Activated gamma-delta T cell treated with Interleukin-2 at 50 U/mL for 16 hours (primary cell): ENCODE results near the gene USP32.
"Not testable (repeated sequence)": the region's sequence is repeated elsewhere in the genome, so short reads cannot be mapped to it uniquely, and the experiment has no call there.

Experiments used
- DNase-seq: peaks from one replicate; pipeline ENCODE4 v3.0.0-alpha.2; 2020

USP32 gene

DNA sequence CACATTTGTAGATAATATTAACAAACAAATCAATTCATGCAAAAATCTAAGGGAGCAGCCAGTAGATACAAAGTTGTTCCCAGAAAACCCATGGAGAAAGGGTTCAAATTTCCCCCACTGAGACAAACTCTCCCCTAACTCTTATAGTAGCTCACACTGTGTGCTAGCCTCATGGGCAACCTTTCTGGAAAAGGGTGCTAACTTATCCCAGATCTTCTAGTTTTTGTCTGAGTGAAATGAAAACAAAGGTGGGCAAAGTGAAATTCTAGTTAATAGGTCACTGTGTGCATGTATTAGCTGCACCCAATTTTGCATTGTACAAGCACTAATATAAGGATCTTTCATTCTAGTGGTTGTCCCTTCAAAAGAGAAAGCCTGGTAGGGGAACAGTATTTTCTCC, 9.9 kb upstream of the USP32 start:
- no peak for DNase-seq

DNA sequence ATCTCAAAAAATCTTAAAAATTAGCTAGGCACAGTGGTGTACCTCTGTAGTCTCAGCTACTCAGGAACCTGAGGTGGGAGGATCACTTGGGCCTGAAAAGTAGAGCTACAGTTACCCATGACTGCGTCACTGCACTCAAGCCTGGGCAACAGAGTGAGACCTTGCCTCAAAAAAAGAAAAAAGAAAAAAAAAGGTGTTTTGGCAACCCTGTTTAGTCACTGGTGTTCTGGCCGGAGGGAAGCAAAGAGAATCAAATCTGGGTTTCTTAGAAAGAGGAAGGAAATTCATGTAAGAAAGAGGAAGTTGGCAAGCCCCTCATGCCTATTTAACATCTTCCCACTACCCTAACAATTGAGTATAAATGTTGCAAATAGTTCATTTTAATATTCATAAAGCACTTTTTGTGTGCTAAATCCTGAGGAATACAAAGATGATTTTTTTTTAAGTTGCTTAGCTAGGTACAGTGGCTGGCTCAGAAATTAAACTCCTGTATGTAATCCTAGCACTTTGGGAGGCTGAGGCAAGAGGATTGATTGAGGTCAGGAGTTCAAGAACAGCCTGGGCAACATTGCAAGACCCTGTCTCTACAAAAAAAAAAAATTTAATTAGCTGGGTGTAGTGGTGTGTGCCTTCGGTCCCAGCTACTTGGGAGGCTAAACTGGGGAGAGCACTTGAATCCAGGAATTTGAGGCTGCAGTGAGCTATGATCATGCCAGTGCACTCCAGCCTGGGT, 6.5 kb upstream of the USP32 start:
- DNase-seq, result no peak

DNA sequence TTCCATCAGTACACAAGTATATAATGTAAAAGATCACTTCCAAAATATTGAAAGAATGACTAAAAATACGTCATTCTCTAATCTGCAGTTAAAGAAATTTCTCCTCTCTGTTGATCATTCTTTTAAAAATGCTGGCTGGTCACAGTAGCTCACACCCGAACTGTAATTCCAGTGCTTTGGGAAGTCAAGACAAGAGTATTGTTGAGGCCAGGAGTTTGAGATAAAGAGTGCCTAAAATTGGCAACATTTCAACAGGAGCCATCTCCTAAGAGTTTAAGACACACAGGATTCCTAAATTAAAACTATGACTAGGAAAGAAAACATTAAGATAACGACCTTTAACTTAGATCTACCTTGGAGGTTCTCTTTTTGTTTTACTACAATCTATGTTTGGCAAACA, 4.5 kb upstream of the USP32 start:
- no peak for DNase-seq

DNA sequence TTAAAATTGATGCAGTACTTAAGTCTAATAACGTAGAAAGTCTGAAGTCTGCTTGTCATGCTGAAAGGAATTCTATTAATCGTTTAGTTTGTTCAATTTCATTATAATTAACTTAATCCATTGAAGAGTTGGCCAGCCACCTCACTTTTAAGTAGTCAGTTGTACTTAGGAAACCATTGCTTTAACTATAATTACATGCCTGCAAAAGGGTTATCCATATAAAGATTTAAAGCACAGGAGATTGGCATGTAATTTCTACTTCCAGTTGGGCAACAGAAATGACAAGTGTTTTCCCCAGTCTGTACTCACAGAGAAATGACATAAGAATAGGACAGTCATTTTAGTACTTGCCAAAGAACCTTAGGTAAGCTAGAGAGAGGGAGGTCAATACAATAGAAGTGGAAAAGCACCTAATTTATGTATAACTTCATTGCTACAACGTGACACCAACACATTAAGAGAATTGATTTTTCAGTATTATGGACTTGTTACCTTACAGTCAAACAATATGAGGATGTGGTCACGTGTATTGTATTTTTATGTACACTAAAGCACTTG, 3.7 kb upstream of the USP32 start:
- DNase-seq, result no peak

DNA sequence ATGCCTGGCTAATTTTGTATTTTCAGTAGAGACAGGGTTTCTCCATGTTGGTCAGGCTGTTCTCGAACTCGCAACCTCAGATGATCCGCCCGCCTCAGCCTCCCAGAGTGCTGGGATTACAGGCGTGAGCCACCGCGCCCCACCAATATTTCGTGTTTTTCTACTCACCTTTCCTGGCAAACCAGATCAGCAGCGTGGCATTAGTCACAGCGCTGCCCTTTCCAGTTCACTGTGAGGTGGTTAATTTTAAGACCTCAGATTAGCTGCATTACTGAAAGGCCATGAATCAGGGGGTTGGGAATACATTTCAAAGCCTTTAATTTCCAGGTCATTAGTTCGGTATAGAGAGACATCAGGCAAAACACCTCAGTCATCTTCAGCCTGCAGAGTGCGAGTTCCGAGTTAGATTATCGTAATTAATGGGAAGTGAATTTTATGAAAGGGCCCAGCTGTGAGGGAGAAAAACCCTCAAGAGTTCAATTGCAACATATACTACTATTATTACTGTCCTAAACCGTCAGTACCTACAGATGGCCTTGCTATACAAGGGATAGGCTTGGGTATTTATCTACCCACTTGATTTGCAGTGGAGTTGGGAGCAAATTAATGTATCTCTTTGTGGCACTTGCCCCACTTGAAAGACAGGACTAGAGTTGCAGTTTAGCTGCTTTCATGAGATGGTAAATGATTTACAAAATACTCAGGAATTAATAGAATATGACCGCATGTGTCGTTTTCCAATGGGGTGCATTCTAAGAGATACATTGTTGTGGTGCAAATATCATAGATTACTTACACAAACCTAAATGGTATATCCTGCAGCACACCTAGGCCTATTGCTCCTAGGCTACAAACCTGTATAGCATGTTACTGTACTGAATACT, 2.1 kb upstream of the USP32 start:
- no peak for DNase-seq

DNA sequence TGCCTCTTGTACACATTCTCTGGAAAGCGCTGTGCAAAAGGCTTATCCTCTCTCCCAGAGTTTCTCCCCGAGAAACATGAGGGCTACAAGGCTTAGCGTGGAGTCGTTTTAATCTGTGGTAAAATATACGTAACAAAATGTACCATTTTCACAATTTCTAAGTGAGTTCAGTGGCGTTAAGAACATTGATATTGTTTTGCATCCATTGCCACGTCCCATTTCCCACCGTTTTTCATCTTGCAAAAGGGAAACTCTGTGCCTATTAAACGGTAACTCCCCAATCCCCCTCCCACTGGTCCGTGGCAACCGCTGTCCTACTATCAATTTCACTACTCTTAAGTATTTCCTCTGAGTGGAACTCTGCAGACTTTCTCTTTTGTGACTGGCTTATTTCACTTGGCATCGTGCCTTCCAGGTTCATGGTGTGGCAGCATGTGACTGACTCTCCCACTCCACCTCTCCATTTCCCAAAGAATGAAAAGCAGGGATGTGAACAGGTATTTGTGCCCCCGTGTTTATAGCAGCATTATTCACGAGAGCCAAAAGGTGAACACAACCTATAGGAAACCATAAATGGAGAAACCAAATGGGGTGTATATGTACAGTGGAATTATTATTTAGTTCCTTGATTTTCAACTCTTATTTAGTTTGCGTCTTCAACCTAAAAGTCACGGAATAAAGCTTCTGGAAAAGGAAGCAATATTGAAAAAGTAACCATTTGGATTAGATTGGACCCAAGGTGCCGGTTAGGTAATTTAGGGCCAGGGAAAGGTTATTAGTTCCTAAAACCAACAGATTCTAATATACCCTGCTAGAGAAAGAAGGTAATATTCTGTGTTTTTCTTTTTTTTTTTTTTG, 1.1 kb upstream of the USP32 start:
- DNase-seq, result no peak

DNA sequence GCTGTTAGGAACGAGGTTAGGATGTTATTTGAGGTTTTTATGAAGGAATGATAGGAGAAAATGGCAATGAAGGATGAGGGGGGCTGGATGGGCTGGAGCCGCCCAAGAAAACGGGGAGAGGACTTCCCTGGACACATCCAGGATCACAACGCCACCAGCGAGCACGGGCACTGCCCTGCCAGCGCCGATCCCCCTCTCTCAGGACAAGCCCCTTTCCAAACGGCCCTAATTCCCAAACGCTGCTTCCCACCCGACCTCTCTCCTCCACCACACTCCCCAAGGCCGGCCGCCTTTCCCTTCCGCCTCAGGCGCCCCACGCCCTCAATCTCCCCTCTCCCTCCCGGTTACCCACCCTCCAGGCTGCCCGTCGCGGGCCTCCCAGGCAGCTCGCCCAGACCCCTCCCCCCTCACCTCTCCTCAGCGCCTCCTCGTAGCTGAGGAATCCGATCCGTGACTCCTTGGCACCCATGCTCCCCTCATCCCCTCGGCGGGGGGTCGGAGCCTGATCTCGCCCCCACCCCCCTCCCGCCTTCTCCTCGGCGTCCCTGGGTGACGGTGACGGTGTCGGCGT, 377 bp downstream of the USP32 start:
- no peak for DNase-seq

DNA sequence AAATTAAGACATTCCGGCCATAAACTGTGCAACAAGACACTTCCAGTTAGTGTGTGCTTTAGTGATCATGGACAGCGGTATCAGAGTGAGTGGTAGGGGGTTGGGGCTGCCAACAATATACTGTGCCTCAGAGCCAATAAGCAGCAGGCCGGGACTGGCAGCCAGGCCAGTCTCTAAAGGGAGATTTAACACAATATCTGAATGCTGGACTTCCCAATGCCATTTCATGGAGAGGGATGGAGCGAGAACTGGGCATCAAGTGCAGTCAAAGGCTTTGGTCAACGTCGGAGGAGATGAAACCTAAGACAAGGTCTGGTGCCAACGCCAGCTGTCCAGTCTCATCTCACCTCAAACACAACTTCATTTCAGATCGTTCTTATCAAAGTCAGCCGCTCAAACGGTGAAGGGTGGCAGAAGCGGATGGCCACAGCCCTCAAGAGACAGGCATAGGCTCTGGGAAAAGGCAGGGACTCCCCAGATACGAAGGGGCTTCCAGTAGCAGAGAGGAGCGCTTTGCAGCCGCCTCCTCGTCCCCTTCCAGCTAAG, 935 bp downstream of the USP32 start:
- DNase-seq, result peak; percentile 12

DNA sequence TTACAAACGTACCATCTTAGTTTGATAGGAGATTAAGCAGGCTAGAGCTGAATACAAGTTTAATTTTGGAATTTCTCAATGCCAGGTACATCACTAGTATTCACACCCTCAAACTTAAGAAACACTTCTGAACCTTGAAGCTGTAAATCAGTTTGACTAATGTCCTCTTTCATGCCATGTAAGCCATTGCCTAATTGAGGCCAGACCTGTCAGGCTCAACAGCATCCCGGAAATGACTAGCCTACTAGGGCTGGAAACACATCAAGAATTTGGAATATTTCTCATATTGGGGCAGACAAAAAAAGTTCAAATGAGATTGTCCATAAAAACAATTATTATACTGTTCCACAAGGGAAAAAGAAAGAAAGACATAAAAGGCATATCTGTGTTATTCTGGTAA, 1.7 kb downstream of the USP32 start:
- no peak for DNase-seq

DNA sequence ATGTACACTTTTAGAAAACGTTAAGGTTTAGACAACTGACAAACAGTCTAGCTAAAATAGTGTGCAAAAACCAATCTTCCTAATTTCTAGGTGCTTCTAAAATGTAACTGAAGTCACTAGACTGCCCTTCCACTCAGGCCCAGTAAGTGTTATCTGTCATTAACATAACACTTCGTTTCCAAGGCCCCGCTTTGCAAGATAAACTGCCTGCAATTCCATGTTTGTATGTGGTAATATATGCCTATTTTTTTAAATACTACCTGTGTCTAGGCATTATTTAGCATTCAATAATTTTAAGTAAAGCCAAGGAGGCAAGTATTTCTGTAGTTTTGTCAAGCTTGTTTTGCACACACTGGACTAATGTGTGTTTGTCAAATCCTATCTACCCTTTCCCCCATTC, 3.2 kb downstream of the USP32 start:
- DNase-seq, result no peak

DNA sequence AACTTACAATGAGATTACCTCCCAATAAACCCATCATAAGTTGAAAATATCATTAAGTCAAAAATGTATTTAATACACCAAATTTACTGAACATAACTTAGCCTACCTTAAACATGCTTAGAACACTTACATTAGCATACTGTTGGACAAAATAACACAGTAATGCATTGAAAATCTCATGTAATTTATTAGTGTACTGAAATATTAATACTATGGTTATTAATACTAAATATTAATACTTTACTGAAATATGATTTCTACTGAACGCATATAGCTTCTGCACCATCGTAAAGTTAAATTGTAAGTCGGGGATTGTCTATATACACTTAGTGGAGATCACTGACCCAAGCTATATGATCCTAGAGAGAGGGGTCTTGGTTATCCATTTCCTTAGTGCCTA, 4.3 kb downstream of the USP32 start:
- no peak for DNase-seq

DNA sequence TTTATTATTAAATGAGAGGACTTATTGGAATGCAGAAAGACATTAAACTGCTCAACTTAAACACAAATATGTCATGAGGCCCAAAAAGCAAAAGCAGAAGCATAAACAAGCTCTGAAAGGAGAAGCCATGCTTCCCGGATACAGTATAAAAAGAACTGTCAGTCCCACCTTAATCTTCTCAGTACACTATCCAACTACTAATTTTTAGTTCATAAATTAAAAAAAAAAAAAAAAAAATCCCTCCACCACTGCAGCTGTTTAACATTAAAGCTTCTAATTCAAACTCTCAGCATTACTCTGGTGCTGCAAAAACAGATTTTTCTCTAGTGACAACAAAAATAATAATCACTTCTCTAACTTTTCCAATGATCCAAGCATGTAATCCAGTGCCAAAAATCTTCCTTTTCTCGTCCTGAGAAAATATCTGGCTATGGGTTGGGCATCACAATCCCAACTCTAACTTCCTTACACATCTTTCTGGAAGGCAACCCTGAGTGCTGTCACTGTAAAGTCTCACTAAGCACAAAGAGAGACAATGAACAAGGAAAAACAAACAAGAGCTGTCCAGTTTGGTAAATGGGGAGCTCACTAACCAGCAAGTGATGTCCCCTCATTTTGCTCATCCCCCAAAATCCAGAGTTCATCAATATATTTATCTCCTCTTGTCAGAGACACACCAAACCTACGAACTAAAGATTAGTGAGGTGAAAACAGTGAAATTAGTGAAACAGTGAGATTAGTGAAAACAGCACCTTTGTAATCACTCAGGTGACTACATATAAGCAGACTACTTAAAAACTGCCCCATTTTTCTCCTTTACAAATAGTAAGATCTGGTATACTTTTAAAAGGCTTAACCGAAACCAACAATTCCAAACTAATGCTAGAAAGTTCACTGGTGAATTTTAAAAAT, 5.5 kb downstream of the USP32 start:
- DNase-seq, result no peak

DNA sequence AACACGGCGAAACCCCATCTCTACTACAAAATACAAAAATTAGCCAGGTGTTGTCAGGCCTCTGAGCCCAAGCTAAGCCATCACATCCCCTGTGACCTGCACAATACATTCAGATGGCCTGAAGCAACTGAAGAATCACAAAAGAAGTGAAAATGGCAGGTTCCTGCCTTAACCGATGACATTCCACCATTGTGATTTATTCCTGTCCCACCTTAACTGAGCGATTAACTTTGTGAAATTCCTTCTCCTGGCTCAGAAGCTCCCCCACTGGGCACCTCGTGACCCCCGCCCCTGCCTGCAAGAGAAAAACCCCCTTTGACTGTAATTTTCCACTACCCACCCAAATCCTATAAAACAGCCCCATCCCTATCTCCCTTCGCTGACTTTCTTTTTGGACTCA, 7.0 kb downstream of the USP32 start:
- DNase-seq, result not testable (repeated sequence)

DNA sequence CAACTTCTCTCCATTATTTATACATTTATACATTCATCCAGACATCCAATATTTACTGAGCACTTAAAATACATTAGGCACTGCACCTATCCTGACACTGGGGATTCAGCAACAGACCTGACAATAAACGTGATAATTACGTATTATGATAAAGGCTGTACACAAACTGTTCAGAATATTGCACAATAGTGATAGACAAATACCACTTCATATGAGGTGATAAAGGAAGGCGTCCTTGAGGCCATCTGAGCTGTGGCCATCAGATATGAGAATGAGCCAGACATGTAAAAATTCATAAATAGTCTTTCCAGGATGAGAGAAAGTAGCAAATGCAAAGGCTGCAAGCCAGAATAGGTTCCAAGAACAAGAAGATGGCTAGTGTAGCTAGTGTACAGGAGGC, 8.6 kb downstream of the USP32 start:
- DNase-seq, result no peak

DNA sequence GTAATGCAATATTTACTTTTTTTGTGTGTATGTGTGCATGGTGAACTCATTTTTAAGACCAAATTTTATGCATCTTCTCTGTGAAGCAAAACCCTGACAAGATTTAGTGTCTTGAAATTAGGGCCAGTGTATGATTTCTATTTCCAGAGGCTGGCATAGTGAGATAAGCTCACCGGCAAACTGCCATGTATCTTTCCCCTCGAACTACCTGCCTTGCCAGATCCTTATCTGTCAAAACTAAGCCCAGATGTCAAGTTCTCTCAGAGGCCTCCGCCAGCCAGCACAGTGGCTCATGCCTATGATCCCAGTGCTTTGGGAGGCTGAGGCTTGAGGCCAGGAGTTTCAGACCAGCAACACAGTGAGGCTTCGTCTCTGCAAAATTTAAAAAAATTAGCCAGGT, 10.0 kb downstream of the USP32 start:
- DNase-seq, result no peak

DNA sequence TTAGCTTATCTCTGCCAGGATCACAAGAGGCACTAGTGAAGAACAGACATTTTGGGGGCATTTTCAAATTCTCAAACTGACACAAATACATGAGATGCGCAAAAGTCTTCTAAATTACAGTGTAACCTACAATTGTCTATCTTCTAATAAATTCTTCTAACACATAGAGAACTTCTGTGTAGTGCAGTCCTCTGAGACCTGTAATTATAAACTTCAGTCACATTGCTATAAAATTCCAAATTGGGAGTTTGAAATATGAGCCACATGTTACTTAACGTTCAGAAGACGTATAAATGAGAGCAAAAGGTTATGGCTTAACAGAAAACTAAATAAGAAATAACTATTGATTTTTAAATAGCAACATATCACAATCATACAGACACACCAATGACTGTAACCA, 12.5 kb downstream of the USP32 start:
- DNase-seq, result not testable (repeated sequence)

DNA sequence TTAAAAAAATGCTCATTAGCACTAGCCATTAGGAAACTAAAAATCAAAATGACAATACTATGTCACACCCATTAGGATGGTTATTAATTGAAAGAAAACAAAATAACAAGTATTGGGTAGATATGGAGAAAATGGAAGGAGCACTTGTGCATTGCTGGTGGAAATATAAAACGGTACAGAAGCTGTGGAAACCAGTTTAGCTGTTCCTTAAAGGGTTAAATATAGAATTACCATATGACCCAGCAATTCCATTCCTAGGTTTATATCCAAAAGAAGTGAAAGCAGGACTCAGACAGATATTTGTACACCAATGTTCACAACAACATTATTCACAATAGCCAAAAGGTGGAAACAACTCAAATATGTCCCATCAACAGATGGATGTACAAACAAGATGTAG, 13.7 kb downstream of the USP32 start:
- not testable (repeated sequence) for DNase-seq

DNA sequence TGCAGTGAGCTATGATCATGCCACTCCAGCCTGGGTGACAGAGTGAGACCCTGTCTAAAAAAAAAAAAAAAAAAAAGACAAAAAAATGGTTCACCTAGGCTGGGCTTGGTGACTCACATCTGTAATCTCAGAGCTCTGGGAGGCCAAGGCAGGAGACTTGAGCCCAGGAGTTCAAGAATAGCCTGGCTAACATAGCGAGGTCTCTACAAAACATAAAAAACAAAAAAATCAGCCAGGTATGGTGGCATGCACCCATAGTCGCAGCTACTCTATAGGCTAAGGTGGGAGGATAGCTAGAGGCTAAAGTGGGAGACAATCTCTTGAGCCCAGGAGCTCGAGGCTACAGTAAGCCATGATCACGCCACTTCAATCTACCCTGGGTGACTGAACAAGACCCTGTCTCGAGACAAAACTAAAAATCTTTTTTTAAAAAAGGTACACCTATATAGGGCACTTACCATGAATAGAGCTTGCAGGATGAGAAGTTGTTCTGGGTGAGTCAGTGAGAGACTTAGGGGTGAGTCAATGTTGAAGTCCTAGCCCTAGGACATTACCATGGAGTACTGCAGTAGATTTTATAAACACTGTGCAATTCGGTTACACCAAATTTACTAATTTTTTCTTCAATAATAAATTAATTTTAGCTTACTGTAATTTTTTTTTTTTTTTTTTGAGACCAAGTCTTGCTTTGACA, 19.0 kb downstream of the USP32 start:
- DNase-seq, result no peak

DNA sequence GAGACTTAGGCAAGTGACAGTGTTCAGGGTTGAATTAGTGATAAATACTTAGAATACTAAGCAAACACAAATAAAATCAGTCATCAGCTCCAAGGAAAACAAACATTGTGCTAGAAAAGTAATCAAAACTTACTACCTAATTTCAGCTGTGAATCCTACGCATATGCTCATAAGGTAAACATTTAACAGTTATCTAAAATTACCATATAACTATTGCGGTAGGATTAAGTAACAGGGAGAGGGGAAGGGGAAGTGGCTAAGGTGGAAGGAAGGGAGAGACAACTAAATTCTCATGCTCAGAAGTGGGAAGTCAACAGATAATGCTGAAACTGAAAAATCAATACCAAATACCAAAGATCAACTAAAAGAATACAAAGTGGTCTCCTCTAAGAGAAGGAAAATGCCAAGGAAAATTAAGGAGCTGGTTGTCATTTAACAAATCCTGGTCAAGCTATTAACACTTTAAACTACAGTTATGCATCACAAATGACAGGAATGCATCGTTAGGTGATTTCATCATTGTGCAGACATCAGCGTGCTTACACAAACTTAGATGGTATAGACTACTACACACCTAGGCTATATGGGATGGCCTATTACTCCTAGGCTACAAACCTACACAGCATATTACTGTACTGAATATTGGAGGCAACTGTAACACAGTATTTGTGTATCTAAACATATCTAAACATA, 20.0 kb downstream of the USP32 start:
- DNase-seq, result no peak

DNA sequence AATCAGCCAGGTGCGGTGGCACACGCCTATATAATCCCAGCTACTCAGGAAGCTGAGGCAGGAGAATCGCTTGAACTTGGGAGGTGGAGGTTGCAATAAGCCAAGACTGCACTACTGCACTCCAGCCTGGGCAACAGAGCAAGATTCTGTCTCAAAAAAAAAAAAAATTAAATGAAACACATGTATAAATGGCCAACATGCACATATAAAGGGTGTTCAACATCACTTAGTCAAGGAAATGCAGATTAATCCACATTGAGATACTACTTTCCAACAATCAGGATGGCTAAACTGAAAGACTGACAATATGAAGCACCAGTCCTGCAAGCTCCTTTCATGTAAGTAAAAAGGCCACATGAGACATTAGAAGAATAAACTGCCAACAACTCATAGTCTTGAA, 20.5 kb downstream of the USP32 start:
- no peak for DNase-seq
